ENCODE results near the gene ARHGAP42. TPM values are rescaled to one million over a fixed set of nuclear protein-coding genes. Genes with fewer than 3 reads are reported as not detected.

Gene ARHGAP42
- total RNA-seq, 6 experiments from 2014 or later: 1.1 to 3.1 (median 2.3) TPM

GRCh38 chr11:100734743-100735527 is 47.8 kb downstream of the ARHGAP42 start:
- Mint-ChIP-seq H3K4me1 (ENCODE audit: low read depth) (peaks cover 8% of the 10 kb centered on the region), H3K4me3 (no peak overlapping the region), H3K27ac (no peak overlapping the region), H3K36me3 (ENCODE audit: low read depth) (no peaks in the 10 kb centered on the region), H3K27me3 (ENCODE audit: insufficient read depth) (no peaks in the 10 kb centered on the region; the same call in 1 of the 2 replicates), H3K9me3 (no peaks in the 10 kb centered on the region)
- TF ChIP-seq, protein P1, sequence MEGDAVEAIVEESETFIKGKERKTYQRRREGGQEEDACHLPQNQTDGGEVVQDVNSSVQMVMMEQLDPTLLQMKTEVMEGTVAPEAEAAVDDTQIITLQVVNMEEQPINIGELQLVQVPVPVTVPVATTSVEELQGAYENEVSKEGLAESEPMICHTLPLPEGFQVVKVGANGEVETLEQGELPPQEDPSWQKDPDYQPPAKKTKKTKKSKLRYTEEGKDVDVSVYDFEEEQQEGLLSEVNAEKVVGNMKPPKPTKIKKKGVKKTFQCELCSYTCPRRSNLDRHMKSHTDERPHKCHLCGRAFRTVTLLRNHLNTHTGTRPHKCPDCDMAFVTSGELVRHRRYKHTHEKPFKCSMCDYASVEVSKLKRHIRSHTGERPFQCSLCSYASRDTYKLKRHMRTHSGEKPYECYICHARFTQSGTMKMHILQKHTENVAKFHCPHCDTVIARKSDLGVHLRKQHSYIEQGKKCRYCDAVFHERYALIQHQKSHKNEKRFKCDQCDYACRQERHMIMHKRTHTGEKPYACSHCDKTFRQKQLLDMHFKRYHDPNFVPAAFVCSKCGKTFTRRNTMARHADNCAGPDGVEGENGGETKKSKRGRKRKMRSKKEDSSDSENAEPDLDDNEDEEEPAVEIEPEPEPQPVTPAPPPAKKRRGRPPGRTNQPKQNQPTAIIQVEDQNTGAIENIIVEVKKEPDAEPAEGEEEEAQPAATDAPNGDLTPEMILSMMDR (IDR thresholded peaks at IDR 0.05): no peak
- DNase-seq: no peak

GRCh38 chr11:100735949-100736675 is 49.0 kb downstream of the ARHGAP42 start:
- H3K27ac Mint-ChIP-seq: no peak overlapping the region
- H3K27me3 Mint-ChIP-seq (ENCODE audit: insufficient read depth): no peaks in the 10 kb centered on the region; the same call in 1 of the 2 replicates
- H3K36me3 Mint-ChIP-seq (ENCODE audit: low read depth): no peaks in the 10 kb centered on the region
- no peaks in the 10 kb centered on the region for H3K9me3 Mint-ChIP-seq
- no peak for DNase-seq
- no peak overlapping the region for H3K4me3 Mint-ChIP-seq
- peaks cover 16% of the 10 kb centered on the region for H3K4me1 Mint-ChIP-seq (ENCODE audit: low read depth)
- TF ChIP-seq, protein P1 (IDR thresholded peaks at IDR 0.05): no peak

GRCh38 chr11:100738701-100739270 is 51.7 kb downstream of the ARHGAP42 start:
- TF ChIP-seq, protein P1 (IDR thresholded peaks at IDR 0.05): no peak
- DNase-seq: no peak
- Mint-ChIP-seq H3K27me3 (ENCODE audit: insufficient read depth) (no peaks in the 10 kb centered on the region; the same call in 1 of the 2 replicates), H3K4me1 (ENCODE audit: low read depth) (peaks cover 16% of the 10 kb centered on the region), H3K27ac (no peak overlapping the region), H3K9me3 (no peaks in the 10 kb centered on the region), H3K4me3 (no peak overlapping the region), H3K36me3 (ENCODE audit: low read depth) (no peaks in the 10 kb centered on the region)

DNA sequence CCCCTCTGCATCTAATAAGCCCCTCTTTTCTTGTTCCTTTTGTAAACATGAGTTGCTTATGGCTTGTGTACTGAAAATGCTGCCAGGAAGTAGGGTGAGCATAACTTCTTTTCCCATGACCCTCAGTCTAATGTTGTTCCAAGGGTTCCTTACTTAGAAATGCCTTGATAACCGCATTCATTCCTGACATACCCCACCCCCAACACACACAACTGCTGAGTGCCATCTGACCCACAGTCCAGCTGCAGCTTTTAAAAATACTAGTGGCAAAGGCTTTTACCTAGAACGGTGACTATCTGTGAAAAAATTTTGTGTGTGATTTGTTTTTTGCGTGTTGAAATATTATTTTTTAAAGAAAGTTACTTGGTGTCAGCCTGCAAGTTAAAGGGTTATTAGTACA is 52.6 kb downstream of the ARHGAP42 start:
- H3K27me3 Mint-ChIP-seq (ENCODE audit: insufficient read depth): no peaks in the 10 kb centered on the region; the same call in 1 of the 2 replicates
- no peaks in the 10 kb centered on the region for H3K36me3 Mint-ChIP-seq (ENCODE audit: low read depth)
- TF ChIP-seq, protein P1 (IDR thresholded peaks at IDR 0.05): no peak
- H3K4me1 Mint-ChIP-seq (ENCODE audit: low read depth): peaks cover 16% of the 10 kb centered on the region
- no peaks in the 10 kb centered on the region for H3K9me3 Mint-ChIP-seq
- no peak overlapping the region for H3K4me3 Mint-ChIP-seq
- DNase-seq: peak; percentile 46
- no peak overlapping the region; the same call in 1 of the 2 replicates for H3K27ac Mint-ChIP-seq

DNA sequence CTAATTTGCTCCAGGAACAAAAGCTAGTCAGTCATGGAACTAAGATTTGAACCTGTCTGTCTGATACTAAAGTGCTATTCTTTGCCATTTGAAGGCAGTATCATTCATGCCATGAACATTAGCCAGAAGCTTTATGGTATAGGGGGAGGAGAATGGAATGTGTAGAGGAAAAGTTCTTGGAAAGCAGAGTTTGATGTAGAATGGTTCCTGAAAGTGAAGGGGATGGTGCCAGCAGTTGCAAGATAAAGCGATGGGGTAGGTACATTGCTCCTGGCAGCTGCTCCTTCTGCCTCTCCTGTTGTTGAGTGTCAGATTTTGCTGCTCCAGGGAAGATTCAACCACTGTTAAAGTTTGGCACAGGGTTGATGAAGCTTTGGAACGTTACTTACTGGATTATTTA is 53.4 kb downstream of the ARHGAP42 start:
- DNase-seq: no peak
- Mint-ChIP-seq H3K4me1 (ENCODE audit: low read depth) (peaks cover 16% of the 10 kb centered on the region), H3K36me3 (ENCODE audit: low read depth) (no peaks in the 10 kb centered on the region), H3K9me3 (no peaks in the 10 kb centered on the region), H3K27ac (no peak overlapping the region), H3K27me3 (ENCODE audit: insufficient read depth) (no peaks in the 10 kb centered on the region; the same call in 1 of the 2 replicates), H3K4me3 (no peak overlapping the region)
- TF ChIP-seq, protein P1 (IDR thresholded peaks at IDR 0.05): no peak

Measured in HFFc6 (cell line).